NCI-H524 treated with DMSO at 0.1 percent for 48 hours (cell line): ENCODE measurements around the gene RNF144A.

Experiments
- DNase-seq: peaks from one replicate; lab custom pipeline; 2025; lab: John Stamatoyannopoulos, UW

RNF144A gene

GRCh38 chr2:7089284-7089683, 172.1 kb downstream of the RNF144A start:
- no peak for DNase-seq

- no peak for DNase-seq
Measured at GRCh38 chr2:7089898-7090510, 172.8 kb downstream of the RNF144A start.

GRCh38 chr2:7093376-7093775, 176.2 kb downstream of the RNF144A start:
- no peak for DNase-seq
